Suppressor macrophage treated with lipopolysaccharide for 4 hours (primary cell): ENCODE data around the gene EGFL6.
"Not testable (repeated sequence)": the region's sequence is repeated elsewhere in the genome, so short reads cannot be mapped to it uniquely, and the experiment has no call there.

ENCODE experiments used
- DNase-seq: peaks from one replicate; pipeline ENCODE4 v3.0.0-alpha.2; 2020

The EGFL6 gene

DNA sequence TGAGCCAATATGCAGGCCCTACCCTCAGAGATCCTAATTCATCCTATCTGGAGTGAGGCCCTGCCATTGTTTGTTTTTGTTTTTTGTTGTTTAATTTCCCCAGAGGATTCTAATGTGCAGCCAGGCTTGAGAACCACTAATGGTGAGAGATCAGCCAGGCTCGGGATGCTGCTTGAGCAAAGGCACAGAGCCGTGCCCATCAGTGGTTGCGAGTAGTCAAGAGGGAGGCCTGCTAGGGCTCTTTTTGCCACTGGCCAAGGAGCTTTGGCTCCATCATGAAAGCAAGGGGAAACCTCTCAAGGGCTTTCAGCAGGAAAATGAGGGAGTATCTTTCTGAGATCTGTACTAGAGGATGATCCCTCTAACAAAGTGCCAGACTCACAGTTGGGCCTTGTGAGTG, 86.3 kb downstream of the EGFL6 start:
- no peak for DNase-seq

DNA sequence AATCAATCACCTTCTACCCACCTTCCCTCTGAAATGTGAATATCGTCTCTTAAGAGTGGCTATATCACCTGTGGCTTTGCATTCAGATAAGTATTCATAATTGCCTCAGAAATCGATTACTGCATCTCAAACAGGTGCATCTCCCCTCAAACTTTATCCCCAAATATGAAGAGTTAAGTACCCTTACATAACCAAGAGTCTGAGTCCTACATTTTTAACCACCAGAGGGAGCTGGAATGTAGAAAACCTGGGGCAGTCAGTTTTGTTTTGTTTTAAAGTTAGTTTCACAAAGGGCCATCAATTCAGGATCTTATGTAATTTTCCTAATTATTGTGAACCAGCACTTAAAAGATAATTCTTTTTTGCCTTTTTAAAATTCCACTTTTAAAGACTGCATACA, 89.2 kb downstream of the EGFL6 start:
- peak; percentile 69 for DNase-seq

DNA sequence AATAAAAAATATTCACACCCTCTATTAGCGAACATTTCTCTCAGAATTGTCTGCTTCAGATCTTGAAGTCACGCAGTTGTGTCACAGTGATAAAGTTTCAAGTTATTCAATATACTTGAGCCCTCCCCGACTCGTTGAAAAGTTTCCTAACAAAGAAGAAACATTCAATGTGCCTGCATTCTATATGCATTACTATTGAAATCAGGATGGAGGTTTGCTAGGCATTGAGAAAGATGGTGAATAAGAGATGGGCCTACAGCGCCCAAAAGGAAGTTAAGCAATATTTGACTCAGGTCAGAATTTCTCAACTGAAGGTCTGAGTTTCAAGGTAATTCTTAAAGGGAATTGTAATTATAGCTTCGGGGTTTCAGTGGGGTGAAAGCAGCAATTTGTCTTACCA, 89.7 kb downstream of the EGFL6 start:
- DNase-seq = peak; percentile 50

DNA sequence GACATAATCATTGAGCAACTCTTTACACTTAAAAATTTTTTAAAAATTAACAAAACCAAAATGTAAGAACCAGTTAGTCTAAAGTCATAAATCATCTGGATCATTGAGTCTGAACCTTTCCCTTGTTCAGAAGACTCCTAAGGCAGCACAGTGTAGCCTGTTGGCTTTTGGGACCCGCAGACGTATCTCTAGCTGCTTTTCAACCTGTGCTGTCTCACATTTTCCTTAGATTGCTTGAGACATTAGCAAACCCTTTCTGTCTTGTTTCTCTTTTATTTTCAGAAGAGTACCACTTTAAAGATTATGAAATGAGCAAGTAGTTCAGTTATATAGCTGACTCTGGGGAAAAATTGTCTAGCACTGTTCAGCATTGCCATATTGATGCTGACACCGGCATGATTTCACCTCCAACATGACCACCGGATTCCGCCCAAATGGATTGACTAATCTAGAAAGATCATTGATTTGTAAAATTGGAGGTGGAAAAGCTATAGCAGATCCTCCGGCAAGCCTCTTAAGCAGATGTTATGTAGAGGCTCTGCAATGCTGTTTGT, 92.4 kb downstream of the EGFL6 start:
- DNase-seq = peak; percentile 45

DNA sequence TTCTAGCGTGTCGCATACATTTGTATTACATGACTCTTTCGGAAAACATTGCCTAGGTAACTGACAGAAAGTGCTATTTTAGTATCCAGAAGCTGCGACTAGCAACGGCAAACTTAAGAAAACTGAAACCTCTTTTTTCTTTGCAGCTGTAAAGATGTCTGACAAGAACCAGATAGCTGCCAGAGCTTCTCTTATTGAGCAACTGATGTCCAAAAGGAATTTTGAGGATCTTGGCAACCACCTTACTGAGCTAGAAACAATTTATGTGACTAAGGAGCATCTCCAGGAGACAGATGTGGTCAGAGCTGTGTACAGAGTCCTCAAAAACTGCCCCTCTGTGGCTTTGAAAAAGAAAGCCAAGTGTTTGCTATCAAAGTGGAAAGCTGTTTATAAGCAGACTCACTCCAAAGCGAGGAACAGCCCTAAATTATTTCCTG, 93.0 kb downstream of the EGFL6 start:
- no peak for DNase-seq

DNA sequence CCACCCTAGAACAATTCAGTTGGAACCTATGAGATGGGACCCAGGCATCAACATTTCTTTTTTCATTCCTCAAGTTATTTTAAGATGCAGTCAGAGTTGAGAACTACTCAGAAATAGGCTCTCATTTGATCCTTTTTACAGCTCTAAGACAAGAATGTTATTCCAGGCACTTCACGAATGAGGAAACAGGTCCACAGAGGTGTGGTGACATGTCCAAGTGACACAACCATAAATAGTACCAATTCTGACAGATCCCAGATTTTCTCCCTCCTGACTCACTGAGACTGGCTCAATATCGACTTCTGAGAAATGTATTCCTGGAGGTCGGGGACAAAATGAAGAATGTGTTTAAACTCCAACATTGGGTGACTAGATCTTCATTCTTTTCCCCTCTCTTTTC, 94.6 kb downstream of the EGFL6 start:
- peak; percentile 12 for DNase-seq

DNA sequence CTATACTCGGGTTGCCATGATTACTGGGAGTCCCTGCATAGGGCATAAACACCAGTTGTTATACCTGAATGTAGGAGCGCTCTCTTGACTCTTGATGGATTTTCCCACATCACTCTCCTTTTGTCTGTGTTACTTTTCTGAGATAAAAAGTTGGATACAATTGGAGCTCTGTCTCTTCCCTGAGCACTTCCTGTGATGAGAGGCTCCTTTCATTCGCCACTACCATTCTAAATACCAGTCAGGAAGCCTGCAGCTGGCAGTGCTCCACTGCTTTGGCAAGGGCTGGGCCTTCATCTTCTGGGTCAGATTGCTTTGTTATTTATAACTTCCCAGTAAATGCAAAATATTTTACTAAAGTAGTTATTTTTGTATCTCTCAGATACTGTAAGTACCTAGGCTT, 97.4 kb downstream of the EGFL6 start:
- DNase-seq = no peak

DNA sequence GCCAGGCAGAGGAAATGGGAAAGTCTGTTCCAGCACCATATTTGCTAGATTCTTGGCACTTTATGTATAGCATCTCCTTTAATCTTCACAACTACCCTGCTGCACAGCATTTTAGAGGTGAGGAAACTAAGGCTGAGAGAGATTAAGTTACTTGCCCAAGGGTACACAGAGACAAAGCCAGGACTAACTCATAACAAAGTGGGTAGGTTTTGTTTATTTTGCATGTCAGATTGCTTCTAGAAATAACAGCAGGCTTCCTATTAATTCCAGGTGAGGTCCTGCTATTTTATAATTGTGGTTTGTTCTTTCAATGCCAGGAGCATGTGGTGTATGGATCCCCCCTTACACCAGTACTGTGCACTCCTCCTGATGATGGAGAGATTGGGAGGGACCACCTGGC, 98.5 kb downstream of the EGFL6 start:
- DNase-seq = no peak

DNA sequence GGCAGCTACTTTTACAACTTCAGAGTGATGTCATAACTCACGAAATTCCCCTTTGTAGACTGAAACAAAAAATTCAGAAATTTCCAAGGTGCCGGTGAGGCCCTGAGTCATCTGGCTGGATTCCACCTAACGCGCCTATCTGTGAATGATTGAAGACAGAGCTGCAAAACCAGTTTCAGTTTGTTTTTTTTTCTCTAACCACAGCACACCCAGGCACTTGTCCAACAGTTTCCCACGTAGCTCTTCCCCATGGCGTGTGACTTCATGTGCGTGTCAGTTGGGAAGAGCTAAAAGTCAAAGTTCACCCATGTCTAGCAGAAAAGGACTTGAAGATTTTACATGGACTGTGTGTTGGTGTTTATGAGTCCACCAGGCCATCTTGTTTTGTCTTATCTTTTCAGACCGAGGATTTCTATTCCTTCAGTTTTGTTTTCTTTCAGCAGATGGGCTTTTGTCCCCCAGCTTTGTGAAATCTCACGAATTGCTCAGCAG, 99.9 kb downstream of the EGFL6 start:
- peak; percentile 83 for DNase-seq

DNA sequence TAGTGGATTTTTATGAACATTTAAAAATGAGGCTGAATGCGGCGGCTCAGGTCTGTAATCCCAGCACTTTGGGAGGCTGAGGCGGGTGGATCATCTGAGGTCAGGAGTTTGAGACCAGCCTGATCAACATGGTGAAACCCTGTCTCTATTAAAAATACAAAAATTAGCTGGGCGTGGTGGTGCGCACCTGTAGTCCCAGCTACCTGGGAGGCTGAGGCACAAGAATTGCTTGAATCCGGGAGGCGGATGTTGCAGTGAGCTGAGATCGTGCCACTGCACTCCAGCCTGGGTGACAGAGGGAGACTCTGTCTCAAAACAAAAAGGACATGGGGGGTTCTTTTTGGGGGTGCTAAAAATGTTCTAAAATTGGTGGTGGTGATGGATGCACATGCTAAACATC, 100.4 kb downstream of the EGFL6 start:
- DNase-seq = not testable (repeated sequence)

DNA sequence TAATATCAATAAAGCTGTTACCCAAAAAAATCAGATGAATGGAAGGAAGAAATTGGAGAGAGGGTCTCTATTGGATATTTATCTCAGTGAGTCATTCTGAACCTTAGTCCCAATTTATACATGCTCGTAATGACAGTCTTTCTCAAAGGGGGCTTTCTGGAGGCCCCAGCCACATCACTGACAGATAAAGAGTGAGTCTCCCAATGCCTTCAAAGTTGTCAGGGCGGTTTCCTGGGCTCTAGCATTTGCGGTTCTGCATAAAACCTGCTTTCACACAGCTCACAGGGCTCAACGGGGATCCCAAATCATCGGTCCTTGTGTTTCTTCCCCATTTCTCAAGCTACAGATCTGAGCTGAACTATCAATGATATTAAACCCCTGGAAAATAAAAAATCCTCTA, 100.8 kb downstream of the EGFL6 start:
- no peak for DNase-seq

DNA sequence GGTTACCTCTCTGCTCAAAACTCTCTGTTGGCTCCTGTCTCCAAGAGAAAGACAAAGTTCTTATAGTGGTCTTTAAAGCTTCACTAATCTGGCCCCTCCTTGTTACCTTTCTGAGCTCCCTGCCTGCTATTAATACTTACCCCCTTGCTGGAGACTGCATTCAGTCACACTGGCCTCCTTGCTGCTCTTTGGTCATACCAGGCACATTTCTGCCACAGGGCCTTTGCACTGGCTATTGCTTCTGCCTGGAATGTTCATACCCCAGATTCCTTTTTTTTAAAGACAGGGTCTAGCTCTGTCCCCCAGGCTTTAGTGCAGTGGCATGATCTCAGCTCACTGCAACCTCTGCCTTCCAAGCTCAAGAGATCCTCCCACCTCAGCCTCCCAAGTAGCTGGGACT, 103.6 kb downstream of the EGFL6 start:
- DNase-seq = no peak

DNA sequence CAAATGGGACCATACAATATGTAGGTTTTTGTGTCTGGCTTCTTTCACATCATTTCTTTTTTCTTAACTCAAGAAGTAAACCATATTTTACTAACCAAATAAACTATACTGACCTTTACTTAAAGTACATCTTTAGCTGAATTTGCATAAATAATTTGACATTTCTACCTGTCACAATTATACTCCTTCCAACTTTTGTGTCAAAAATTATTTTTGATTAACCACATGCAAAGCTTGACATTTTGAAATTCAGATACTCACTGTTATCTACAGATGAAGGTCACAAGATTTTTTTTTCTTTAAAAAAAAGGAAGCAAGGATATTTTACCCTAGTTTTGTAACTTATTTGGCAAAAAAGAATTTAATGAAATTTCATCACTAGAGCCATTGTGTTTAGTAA, 107.5 kb downstream of the EGFL6 start:
- no peak for DNase-seq

DNA sequence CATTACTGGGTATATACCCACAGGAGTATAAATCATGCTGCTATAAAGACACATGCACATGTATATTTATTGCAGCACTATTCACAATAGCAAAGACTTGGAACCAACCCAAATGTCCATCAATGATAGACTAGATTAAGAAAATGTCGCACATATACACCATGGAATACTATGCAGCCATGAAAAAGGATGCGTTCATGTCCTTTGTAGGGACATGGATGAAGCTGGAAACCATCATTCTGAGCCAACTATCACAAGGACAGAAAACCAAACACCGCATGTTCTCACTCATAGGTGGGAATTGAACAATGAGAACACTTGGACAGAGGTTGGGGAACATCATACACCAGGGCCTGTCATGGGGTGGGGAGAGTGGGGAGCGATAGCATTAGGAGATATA, 110.3 kb downstream of the EGFL6 start:
- not testable (repeated sequence) for DNase-seq

DNA sequence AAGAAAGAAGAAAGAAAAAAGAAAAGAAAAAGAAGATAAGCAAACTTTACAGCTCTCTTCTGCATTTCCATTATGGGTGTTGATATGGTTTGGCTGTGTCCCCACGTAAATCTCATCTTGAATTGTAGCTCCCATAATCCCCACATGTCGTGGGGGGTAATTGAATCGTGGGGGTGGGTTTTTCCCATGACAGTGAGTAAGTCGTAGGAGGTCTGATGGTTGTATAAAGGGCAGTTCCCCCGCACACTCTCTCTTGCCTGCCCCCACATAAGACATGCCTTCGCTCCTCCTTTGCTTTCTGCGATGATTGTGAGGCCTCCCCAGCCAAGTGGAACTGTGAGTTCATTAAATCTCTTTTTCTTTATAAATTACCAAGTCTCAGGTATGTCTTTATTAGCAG, 112.2 kb downstream of the EGFL6 start:
- DNase-seq = no peak
